Stimulated activated naive B cell treated with anti-CD40 and anti-IgM and Interleukin-4, amounts not matched to agents 10 μg/mL and 1 μg/mL and 100 μg/mL, for 72 hours (primary cell): ENCODE measurements around the gene RYR3.
"Not testable (repeated sequence)": the region's sequence is repeated elsewhere in the genome, so short reads cannot be mapped to it uniquely, and the experiment has no call there.

Experiments
- ATAC-seq, 2 donors: fragments of 150-1000 bp; cut with Tn5 transposase; replicated peaks; 2 replicates each; pipeline ENCODE4 v1.10.0; 2021; ENCODE audit warnings: moderate library complexity in 1 of 2
- DNase-seq: peaks from one replicate; pipeline ENCODE4 v3.0.0; 2021
- H3K27ac Mint-ChIP-seq: one replicate; pipeline ENCODE4 v1.8.0; 2022; ENCODE audit warnings: mild to moderate bottlenecking, mixed read lengths
- H3K27me3 Mint-ChIP-seq, 2 donors: one replicate each; pipeline ENCODE4 v1.8.0; 2022; ENCODE audit warnings: mixed read lengths in 2 of 2
- H3K36me3 Mint-ChIP-seq, 2 donors: one replicate each; pipeline ENCODE4 v1.8.0; 2022; ENCODE audit warnings: mixed read lengths in 2 of 2, mild to moderate bottlenecking in 1 of 2
- H3K4me1 Mint-ChIP-seq, 2 donors: one replicate each; pipeline ENCODE4 v1.8.0; 2022; ENCODE audit warnings: mixed read lengths in 2 of 2, mild to moderate bottlenecking in 1 of 2
- H3K4me3 Mint-ChIP-seq, 2 donors: one replicate each; pipeline ENCODE4 v1.8.0; 2022; ENCODE audit warnings: mild to moderate bottlenecking in 2 of 2, mixed read lengths in 2 of 2, moderate library complexity in 1 of 2
- H3K9me3 Mint-ChIP-seq, 2 donors: one replicate each; pipeline ENCODE4 v1.8.0; 2022; ENCODE audit warnings: mixed read lengths in 2 of 2, mild to moderate bottlenecking in 1 of 2

Gene RYR3

GRCh38 chr15:33547876-33548275 is 237.1 kb downstream of the RYR3 start:
- no peak for DNase-seq
- H3K4me1 Mint-ChIP-seq: no peaks in the 10 kb centered on the region
- no peaks in the 10 kb centered on the region for H3K36me3 Mint-ChIP-seq
- ATAC-seq: no peak
- H3K4me3 Mint-ChIP-seq: no peak overlapping the region
- H3K27me3 Mint-ChIP-seq: no peaks in the 10 kb centered on the region
- no peaks in the 10 kb centered on the region for H3K9me3 Mint-ChIP-seq
- H3K27ac Mint-ChIP-seq: no peak overlapping the region

GRCh38 chr15:33551860-33552259 is 241.1 kb downstream of the RYR3 start:
- DNase-seq: no peak
- H3K36me3 Mint-ChIP-seq: no peaks in the 10 kb centered on the region
- no peaks in the 10 kb centered on the region for H3K4me1 Mint-ChIP-seq
- no peak for ATAC-seq
- H3K27ac Mint-ChIP-seq: no peak overlapping the region
- no peak overlapping the region for H3K4me3 Mint-ChIP-seq
- H3K27me3 Mint-ChIP-seq: peaks cover 0 to 6% of the 10 kb centered on the region in 2 donors
- no peaks in the 10 kb centered on the region for H3K9me3 Mint-ChIP-seq

GRCh38 chr15:33553157-33553556 is 242.4 kb downstream of the RYR3 start:
- H3K4me3 Mint-ChIP-seq: no peak overlapping the region
- DNase-seq (no peak), ATAC-seq (no peak)
- no peak overlapping the region for H3K27ac Mint-ChIP-seq
- no peaks in the 10 kb centered on the region for H3K4me1 Mint-ChIP-seq
- H3K9me3 Mint-ChIP-seq: no peaks in the 10 kb centered on the region
- H3K27me3 Mint-ChIP-seq: peaks cover 0 to 6% of the 10 kb centered on the region in 2 donors
- no peaks in the 10 kb centered on the region for H3K36me3 Mint-ChIP-seq

DNA sequence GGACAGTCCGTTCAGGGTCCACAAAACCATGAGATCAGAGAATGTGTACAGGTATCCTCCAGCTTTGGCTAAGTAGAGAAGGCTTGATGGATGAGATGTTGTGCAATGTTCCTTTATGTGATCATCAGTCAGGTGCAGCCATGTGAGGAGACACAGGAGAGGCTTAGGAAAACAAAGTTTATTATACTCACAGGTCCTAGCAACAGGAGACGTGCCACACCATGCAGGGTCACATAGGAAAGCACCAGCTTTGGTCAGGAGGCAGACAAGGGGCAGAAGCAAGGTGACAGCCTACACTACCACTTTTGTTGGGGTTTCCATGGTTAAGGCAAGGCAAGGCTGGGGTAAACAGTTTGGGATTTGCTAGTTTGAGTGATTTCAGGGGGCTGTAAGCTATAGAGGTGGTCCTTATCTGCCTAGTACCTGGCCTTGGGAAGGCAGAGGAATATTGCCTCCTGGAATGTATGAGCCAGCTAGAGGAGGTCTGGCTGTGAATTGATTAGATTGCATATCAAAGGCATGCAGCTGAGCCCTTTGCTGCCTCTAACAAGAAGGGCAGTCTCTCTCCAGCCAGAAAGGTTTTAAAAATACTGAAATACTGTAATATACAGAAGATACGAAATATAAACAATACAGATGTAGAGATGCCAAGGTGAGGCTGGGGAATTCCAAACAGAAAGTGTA is 248.6 kb downstream of the RYR3 start:
- Mint-ChIP-seq H3K36me3 (no peaks in the 10 kb centered on the region), H3K9me3 (peaks cover 0 to 2% of the 10 kb centered on the region in 2 donors), H3K27ac (no peak overlapping the region), H3K4me1 (no peaks in the 10 kb centered on the region), H3K4me3 (no peak overlapping the region), H3K27me3 (peaks cover 6% of the 10 kb centered on the region in 2 donors)
- DNase-seq (no peak), ATAC-seq (no peak)

GRCh38 chr15:33561407-33561806 is 250.6 kb downstream of the RYR3 start:
- peaks cover 4 to 6% of the 10 kb centered on the region in 2 donors for H3K9me3 Mint-ChIP-seq
- H3K27me3 Mint-ChIP-seq: peaks cover 5 to 6% of the 10 kb centered on the region in 2 donors
- no peak for DNase-seq
- no peaks in the 10 kb centered on the region for H3K36me3 Mint-ChIP-seq
- no peak overlapping the region for H3K27ac Mint-ChIP-seq
- H3K4me3 Mint-ChIP-seq: no peak overlapping the region
- ATAC-seq: no peak
- no peaks in the 10 kb centered on the region for H3K4me1 Mint-ChIP-seq

- Mint-ChIP-seq H3K4me1 (no peaks in the 10 kb centered on the region), H3K4me3 (no peak overlapping the region), H3K9me3 (peaks cover 4 to 6% of the 10 kb centered on the region in 2 donors), H3K36me3 (no peaks in the 10 kb centered on the region), H3K27me3 (peaks cover 0 to 6% of the 10 kb centered on the region in 2 donors), H3K27ac (no peak overlapping the region)
- ATAC-seq (no peak), DNase-seq (no peak)
Measured at GRCh38 chr15:33561967-33562366, 251.2 kb downstream of the RYR3 start.

DNA sequence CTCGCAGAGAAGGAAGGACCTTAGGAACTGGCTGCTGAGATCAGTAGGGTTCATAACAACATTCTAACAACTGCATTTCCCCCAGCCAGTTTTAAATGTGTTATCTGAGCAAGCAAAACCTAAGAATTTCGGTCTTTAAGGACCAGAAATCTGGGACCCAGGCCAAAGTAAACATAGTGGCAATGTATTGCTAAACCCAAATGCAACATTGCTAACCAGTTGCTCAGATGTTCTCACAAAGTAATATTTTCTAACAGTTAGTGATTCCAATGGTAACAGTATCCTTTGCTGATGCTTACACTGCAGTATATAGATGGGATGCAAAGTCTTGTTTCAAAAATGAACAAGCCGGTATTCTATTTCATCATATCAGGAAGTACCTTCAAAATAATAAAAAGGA is 254.3 kb downstream of the RYR3 start:
- H3K27me3 Mint-ChIP-seq: peaks cover 0 to 9% of the 10 kb centered on the region in 2 donors
- no peak for DNase-seq

GRCh38 chr15:33567652-33568051 is 256.9 kb downstream of the RYR3 start:
- Mint-ChIP-seq H3K4me3 (no peak overlapping the region), H3K27ac (no peak overlapping the region), H3K4me1 (no peaks in the 10 kb centered on the region), H3K27me3 (peaks cover 0 to 6% of the 10 kb centered on the region in 2 donors), H3K9me3 (peaks cover 4% of the 10 kb centered on the region in 2 donors), H3K36me3 (no peaks in the 10 kb centered on the region)
- no peak for ATAC-seq
- no peak for DNase-seq

More for the DNA sequence above, 254.3 kb downstream of the RYR3 start:
- ATAC-seq: no peak
- Mint-ChIP-seq H3K4me3 (no peak overlapping the region), H3K9me3 (peaks cover 4% of the 10 kb centered on the region in 2 donors), H3K4me1 (no peaks in the 10 kb centered on the region), H3K36me3 (no peaks in the 10 kb centered on the region), H3K27ac (no peak overlapping the region)

DNA sequence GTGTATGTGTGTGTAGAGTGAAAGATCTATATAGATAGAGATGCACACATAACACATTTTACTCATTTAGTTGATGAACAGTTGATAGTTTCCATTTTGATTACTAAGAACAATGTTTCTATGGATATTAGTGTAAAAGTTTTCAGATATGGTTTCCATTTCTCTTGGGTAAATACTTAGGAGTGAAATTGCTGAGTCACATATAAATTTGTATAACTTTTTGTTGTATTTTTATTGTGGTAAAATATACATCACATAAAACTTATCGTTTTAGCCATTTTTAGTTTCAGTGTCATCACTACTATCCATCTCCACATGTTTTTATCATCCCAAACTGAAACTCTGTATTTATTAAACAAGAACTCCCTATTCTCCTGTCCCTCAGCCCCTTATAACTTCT is 258.3 kb downstream of the RYR3 start:
- no peak for ATAC-seq

DNA sequence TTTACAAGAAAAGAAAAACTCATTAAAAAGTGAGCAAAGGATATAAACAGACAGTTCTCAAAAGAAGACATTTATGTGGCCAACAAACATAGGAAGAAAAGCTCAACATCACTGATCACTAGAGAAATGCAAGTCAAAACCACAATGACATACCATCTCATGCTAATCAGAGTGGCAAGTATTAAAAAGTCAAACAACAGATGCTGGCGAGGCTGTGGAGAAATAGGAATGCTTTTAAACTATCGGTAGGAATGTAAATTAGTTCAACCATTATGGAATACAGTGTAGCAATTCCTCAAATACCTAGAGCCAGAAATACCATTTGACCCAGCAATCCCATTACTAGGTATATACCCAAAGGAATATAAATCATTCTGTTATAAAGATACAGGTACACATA is 267.1 kb downstream of the RYR3 start:
- not testable (repeated sequence) for ATAC-seq, H3K4me1 Mint-ChIP-seq, DNase-seq, H3K4me3 Mint-ChIP-seq, H3K9me3 Mint-ChIP-seq, H3K27me3 Mint-ChIP-seq, H3K27ac Mint-ChIP-seq, H3K36me3 Mint-ChIP-seq

More for the DNA sequence above, 258.3 kb downstream of the RYR3 start:
- Mint-ChIP-seq H3K4me1 (no peaks in the 10 kb centered on the region), H3K27ac (no peak overlapping the region), H3K27me3 (peaks cover 0 to 6% of the 10 kb centered on the region in 2 donors), H3K9me3 (peaks cover 4% of the 10 kb centered on the region in 2 donors), H3K36me3 (no peaks in the 10 kb centered on the region), H3K4me3 (no peak overlapping the region)
- DNase-seq: no peak

- Mint-ChIP-seq H3K27me3 (peaks cover under 1% of the 10 kb centered on the region in 2 donors), H3K9me3 (peaks cover under 1 to 1% of the 10 kb centered on the region in 2 donors), H3K4me1 (no peaks in the 10 kb centered on the region), H3K27ac (no peak overlapping the region), H3K4me3 (no peak overlapping the region), H3K36me3 (no peaks in the 10 kb centered on the region)
- DNase-seq (no peak), ATAC-seq (no peak)
Measured at GRCh38 chr15:33580526-33580925, 269.8 kb downstream of the RYR3 start.

DNA sequence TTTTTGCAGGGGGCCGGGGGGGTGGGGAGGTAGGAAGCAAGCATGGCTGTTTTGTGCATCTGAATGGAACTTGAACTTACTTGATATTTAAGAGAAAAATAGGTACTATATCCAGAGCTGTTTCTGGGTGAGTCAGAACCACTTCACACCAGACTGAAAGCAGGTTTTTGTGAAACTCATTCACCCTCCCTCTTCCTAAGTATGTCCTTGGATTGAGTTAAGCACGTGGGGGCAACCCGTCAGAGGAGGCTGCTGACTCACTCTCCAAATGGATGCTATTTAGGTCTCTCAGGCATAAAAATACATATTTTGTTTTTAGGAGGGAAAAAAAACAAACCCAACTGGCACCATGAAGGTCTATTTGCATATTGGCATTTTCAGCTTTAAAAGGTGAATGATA is 270.3 kb downstream of the RYR3 start:
- Mint-ChIP-seq H3K4me3 (no peak overlapping the region), H3K27ac (no peak overlapping the region), H3K36me3 (no peaks in the 10 kb centered on the region), H3K9me3 (no peaks in the 10 kb centered on the region), H3K27me3 (no peaks in the 10 kb centered on the region), H3K4me1 (no peaks in the 10 kb centered on the region)
- no peak for ATAC-seq
- DNase-seq: no peak

- H3K36me3 Mint-ChIP-seq: no peaks in the 10 kb centered on the region
- no peak overlapping the region for H3K27ac Mint-ChIP-seq
- H3K4me1 Mint-ChIP-seq: no peaks in the 10 kb centered on the region
- peaks cover 0 to 3% of the 10 kb centered on the region in 2 donors for H3K27me3 Mint-ChIP-seq
- ATAC-seq (no peak), DNase-seq (no peak)
- H3K4me3 Mint-ChIP-seq: no peak overlapping the region
- no peaks in the 10 kb centered on the region for H3K9me3 Mint-ChIP-seq
Measured at GRCh38 chr15:33584797-33585196, 274.0 kb downstream of the RYR3 start.

DNA sequence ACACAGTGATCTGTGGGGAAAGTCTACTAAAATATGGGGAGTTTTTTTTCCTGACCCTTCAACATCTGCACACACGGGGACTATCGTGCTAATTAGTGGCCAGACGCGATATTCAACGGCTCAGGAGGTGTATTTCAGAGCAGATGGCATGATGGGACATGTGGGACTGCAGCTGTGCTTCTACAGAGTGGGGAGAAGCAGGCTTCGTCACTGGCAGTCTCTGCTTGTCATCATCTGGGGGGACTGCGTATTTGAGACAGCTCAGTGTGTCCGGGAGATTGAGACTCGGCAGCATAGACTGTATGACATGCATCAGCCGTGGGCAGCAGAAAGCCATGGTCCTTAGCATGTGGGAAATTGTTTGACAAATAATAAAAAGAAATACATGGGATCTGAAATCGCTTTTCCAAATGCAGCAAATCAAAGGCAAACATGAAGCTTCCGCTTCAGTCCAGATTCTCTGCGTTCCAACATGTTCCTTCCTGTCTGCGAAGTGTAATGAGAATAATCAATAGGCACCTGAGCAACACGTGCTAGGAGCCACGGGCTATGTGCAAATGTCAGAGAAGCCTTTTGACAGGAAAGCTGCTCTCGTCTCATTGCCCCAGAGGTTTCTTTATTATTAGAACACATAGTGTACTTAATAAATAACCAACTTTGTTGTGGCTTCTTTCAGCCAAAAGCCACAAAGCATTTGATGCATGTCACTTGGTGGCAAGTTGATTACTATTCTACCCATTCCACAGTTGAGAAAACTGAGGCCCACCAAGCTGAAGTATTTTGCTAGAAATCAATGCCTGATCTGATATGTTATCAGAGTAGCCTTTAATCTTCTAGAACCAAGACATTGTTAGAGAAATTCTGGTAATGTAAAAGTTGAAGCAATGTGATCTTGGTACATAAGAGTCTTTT is 276.3 kb downstream of the RYR3 start:
- Mint-ChIP-seq H3K27ac (no peak overlapping the region), H3K4me1 (no peaks in the 10 kb centered on the region), H3K27me3 (peaks cover 0 to 4% of the 10 kb centered on the region in 2 donors)

GRCh38 chr15:33587773-33588172 is 277.0 kb downstream of the RYR3 start:
- no peaks in the 10 kb centered on the region for H3K9me3 Mint-ChIP-seq
- peaks cover 0 to 4% of the 10 kb centered on the region in 2 donors for H3K27me3 Mint-ChIP-seq
- no peak overlapping the region for H3K4me3 Mint-ChIP-seq
- no peaks in the 10 kb centered on the region for H3K36me3 Mint-ChIP-seq
- ATAC-seq (no peak), DNase-seq (no peak)
- H3K27ac Mint-ChIP-seq: no peak overlapping the region
- no peaks in the 10 kb centered on the region for H3K4me1 Mint-ChIP-seq

More for the DNA sequence above, 276.3 kb downstream of the RYR3 start:
- ATAC-seq: no peak
- H3K9me3 Mint-ChIP-seq: no peaks in the 10 kb centered on the region
- no peak overlapping the region for H3K4me3 Mint-ChIP-seq
- no peaks in the 10 kb centered on the region for H3K36me3 Mint-ChIP-seq
- DNase-seq: no peak
